SK-N-SH (cell line): ENCODE measurements around the gene ZNF641. TPM values are rescaled to one million over a fixed set of nuclear protein-coding genes. Genes with fewer than 3 reads are reported as not detected.

Source experiments
- CTCF ChIA-PET: fragments of 300-600, 350-600 bp; formaldehyde crosslinking; extraction: SDS; loops from one replicate; lab custom pipeline; 2021; lab: Yijun Ruan, JAX
- POLR2A ChIA-PET: fragments of 350-600 bp; sonication (Branson Sonifier 250); formaldehyde crosslinking; extraction: SDS; loops from one replicate; lab custom pipeline; 2020; ENCODE audit warnings: antibody characterized with exemption, inconsistent platforms; lab: Yijun Ruan, JAX
- DNase-seq: peaks from one replicate; pipeline ENCODE4 v3.0.0; 2012
- H2AFZ ChIP-seq: fragments of 200-600 bp; sonication (generic); 2 replicates; pipeline ENCODE4 v1.8.1; 2016; ENCODE audit warnings: antibody characterized with exemption, mild to moderate bottlenecking, low read depth
- H3F3A ChIP-seq: fragments of 200-600 bp; sonication (generic); replicated peaks from 2 replicates; pipeline ENCODE3; 2016; ENCODE audit warnings: antibody characterized with exemption, mild to moderate bottlenecking; ENCODE audit not compliant: insufficient read depth
- H3K27ac ChIP-seq, 2 experiments: fragments of 200-500 bp in 1 of 2; fragments of 200-600 bp in 1 of 2; sonication (Bioruptor generic) in 1 of 2; sonication (generic), shearing (Covaris generic) in 1 of 2; 2 replicates each; pipeline versions ENCODE4 v1.5.1 to v1.6.1; 2014 to 2016; ENCODE audit warnings: low read depth in 2 of 2, inconsistent platforms in 1 of 2, low read length in 1 of 2, mild to moderate bottlenecking in 1 of 2, mixed read lengths in 1 of 2
- H3K27me3 ChIP-seq: fragments of 200-600 bp; sonication (generic), shearing (Covaris generic); 2 replicates; pipeline ENCODE4 v1.6.1; 2016; ENCODE audit warnings: mixed run types; ENCODE audit not compliant: insufficient read depth
- H3K36me3 ChIP-seq, 2 experiments: fragments of 200-500 bp in 1 of 2; fragments of 200-600 bp in 1 of 2; sonication (Bioruptor generic) in 1 of 2; sonication (generic) in 1 of 2; replicated peaks in 1 of 2; 2 replicates each; pipeline versions ENCODE3 to v1.5.1; 2014 to 2016; ENCODE audit warnings: low read length in 1 of 2, mild to moderate bottlenecking in 1 of 2; ENCODE audit not compliant: insufficient read depth in 2 of 2, control insufficient read depth in 1 of 2
- H3K4me1 ChIP-seq, 2 experiments: fragments of 200-500 bp in 1 of 2; fragments of 200-600 bp in 1 of 2; sonication (Bioruptor generic) in 1 of 2; sonication (generic), shearing (Covaris generic) in 1 of 2; 2 replicates each; pipeline versions ENCODE4 v1.5.1 to v1.6.1; 2014 to 2016; ENCODE audit warnings: low read depth in 1 of 2, low read length in 1 of 2, mixed run types in 1 of 2; ENCODE audit not compliant: insufficient read depth in 2 of 2, control insufficient read depth in 1 of 2
- H3K4me2 ChIP-seq: fragments of 200-600 bp; sonication (generic), shearing (Covaris generic); 2 replicates; pipeline ENCODE4 v1.6.1; 2017; ENCODE audit warnings: mixed run types
- H3K4me3 ChIP-seq, 2 experiments: fragments of 200-500 bp in 1 of 2; fragments of 200-600 bp in 1 of 2; sonication (Bioruptor generic) in 1 of 2; sonication (generic), shearing (Covaris generic) in 1 of 2; 2 replicates each; pipeline versions ENCODE4 v1.5.1 to v1.8.1; 2014 to 2016; ENCODE audit warnings: low read depth in 2 of 2, inconsistent platforms in 1 of 2, low read length in 1 of 2, mild to moderate bottlenecking in 1 of 2, mixed read lengths in 1 of 2, moderate library complexity in 1 of 2
- H3K79me2 ChIP-seq: fragments of 200-600 bp; sonication (generic); 2 replicates; pipeline ENCODE4 v1.8.1; 2017; ENCODE audit warnings: mild to moderate bottlenecking; ENCODE audit not compliant: insufficient read depth
- H3K9ac ChIP-seq: fragments of 200-600 bp; sonication (generic); 2 replicates; pipeline ENCODE4 v1.6.1; 2017; ENCODE audit warnings: mixed run types
- H3K9me2 ChIP-seq: fragments of 200-600 bp; sonication (generic); 2 replicates; pipeline ENCODE4 v1.6.1; 2017; ENCODE audit warnings: mixed run types
- H3K9me3 ChIP-seq: fragments of 200-600 bp; sonication (generic); 2 replicates; pipeline ENCODE4 v1.6.1; 2017; ENCODE audit warnings: mixed run types, mild to moderate bottlenecking, moderate library complexity
- H4K20me1 ChIP-seq: fragments of 200-600 bp; sonication (generic); 2 replicates; pipeline ENCODE4 v1.6.1; 2017; ENCODE audit warnings: mild to moderate bottlenecking, mixed run types; ENCODE audit not compliant: insufficient read depth
- CHD2 ChIP-seq: fragments of 150-350 bp; IDR thresholded peaks from 2 replicates; pipeline ENCODE4 v1.6.1; 2018; ENCODE audit warnings: low read length; ENCODE audit not compliant: partially characterized antibody
- EP300 ChIP-seq, 2 experiments: IDR thresholded peaks; 2 replicates each; pipeline versions ENCODE4 v1.4.0 to v1.6.1; 2012; ENCODE audit warnings: borderline replicate concordance in 1 of 2, low read depth in 1 of 2, low read length in 1 of 2
- EZH2phosphoT487 ChIP-seq: fragments of 200-600 bp; sonication (generic); IDR thresholded peaks from 2 replicates; pipeline ENCODE4 v1.6.1; 2017; ENCODE audit warnings: low read depth, mixed run types, mild to moderate bottlenecking, antibody characterized with exemption, moderate library complexity, borderline replicate concordance
- FOSL2 ChIP-seq: IDR thresholded peaks from 2 replicates; pipeline ENCODE4 v1.4.0; 2012; ENCODE audit warnings: low read depth, mild to moderate bottlenecking, moderate library complexity, borderline replicate concordance
- GABPA ChIP-seq: IDR thresholded peaks from 2 replicates; pipeline ENCODE4 v1.4.0; 2012; ENCODE audit warnings: low read depth, mild to moderate bottlenecking
- GATA2 ChIP-seq: sonication (generic); formaldehyde crosslinking; IDR thresholded peaks from 2 replicates; pipeline ENCODE4 v1.5.0; 2020; ENCODE audit warnings: mild to moderate bottlenecking, missing genetic modification reagents
- IRF3 ChIP-seq: fragments of 150-350 bp; IDR thresholded peaks from 2 replicates; pipeline ENCODE4 v1.6.1; 2016; ENCODE audit warnings: mild to moderate bottlenecking, low read depth, low read length
- JUND ChIP-seq: IDR thresholded peaks from 2 replicates; pipeline ENCODE4 v1.4.0; 2012
- MEF2A ChIP-seq: IDR thresholded peaks from 2 replicates; pipeline ENCODE4 v1.4.0; 2012; ENCODE audit warnings: low read depth, borderline replicate concordance
- MXI1 ChIP-seq: IDR thresholded peaks from 2 replicates; pipeline ENCODE4 v1.6.1; 2012; ENCODE audit warnings: mild to moderate bottlenecking, low read depth, low read length, improper control_type of control experiment
- NFIC ChIP-seq: IDR thresholded peaks from 2 replicates; pipeline ENCODE4 v1.4.0; 2012; ENCODE audit warnings: borderline replicate concordance
- NRF1 ChIP-seq: IDR thresholded peaks from 2 replicates; pipeline ENCODE4 v1.6.1; 2012; ENCODE audit warnings: low read depth, mild to moderate bottlenecking, low read length
- RAD21 ChIP-seq: IDR thresholded peaks from 2 replicates; pipeline ENCODE4 v1.6.1; 2012; ENCODE audit warnings: mild to moderate bottlenecking, low read length
- SIN3A ChIP-seq: IDR thresholded peaks from 2 replicates; pipeline ENCODE4 v1.6.1; 2012; ENCODE audit warnings: low read depth, mild to moderate bottlenecking, low read length, moderate library complexity, borderline replicate concordance
- SMC3 ChIP-seq: IDR thresholded peaks from 2 replicates; pipeline ENCODE4 v1.6.1; 2012; ENCODE audit warnings: low read depth, low read length, improper control_type of control experiment
- TAF1 ChIP-seq: IDR thresholded peaks from 2 replicates; pipeline ENCODE4 v1.6.1; 2012; ENCODE audit warnings: low read depth, mild to moderate bottlenecking, low read length, moderate library complexity, borderline replicate concordance
- TEAD4 ChIP-seq: IDR thresholded peaks from 2 replicates; pipeline ENCODE4 v1.4.0; 2012; ENCODE audit warnings: mild to moderate bottlenecking, borderline replicate concordance; ENCODE audit not compliant: insufficient read depth
- USF1 ChIP-seq: IDR thresholded peaks from 2 replicates; pipeline ENCODE4 v1.4.0; 2012; ENCODE audit warnings: low read depth, borderline replicate concordance
- WGBS: methylation state at CpG from one replicate; pipeline ENCODE4 v1.1.6; 2017; ENCODE audit warnings: low lambda C conversion rate; 5-methylcytosine and 5-hydroxymethylcytosine counted together
- polyA plus RNA-seq, 3 experiments: library from polyadenylated mRNA; depleted of rRNA; stranded (reverse); fragments of >200 nt; gene quantifications; 2 replicates each; pipeline ENCODE4 v1.2.3, GENCODE V29; 2012
- TF ChIP-seq, protein P1 (sequence below): fragments of 200-600 bp; sonication (generic); IDR thresholded peaks from 2 replicates; pipeline ENCODE4 v1.6.1; 2017; ENCODE audit warnings: antibody characterized with exemption, mild to moderate bottlenecking, moderate library complexity
- TF ChIP-seq, protein P2 (sequence below): IDR thresholded peaks from 2 replicates; pipeline ENCODE4; 2012
- TF ChIP-seq, protein P3 (sequence below): IDR thresholded peaks from 2 replicates; pipeline ENCODE4 v1.4.0; 2012; ENCODE audit warnings: low read depth, borderline replicate concordance

Gene ZNF641
- polyA plus RNA-seq, 1 of the 3 experiments (the other 2 are of a cell fraction) = 1.9 TPM

DNA sequence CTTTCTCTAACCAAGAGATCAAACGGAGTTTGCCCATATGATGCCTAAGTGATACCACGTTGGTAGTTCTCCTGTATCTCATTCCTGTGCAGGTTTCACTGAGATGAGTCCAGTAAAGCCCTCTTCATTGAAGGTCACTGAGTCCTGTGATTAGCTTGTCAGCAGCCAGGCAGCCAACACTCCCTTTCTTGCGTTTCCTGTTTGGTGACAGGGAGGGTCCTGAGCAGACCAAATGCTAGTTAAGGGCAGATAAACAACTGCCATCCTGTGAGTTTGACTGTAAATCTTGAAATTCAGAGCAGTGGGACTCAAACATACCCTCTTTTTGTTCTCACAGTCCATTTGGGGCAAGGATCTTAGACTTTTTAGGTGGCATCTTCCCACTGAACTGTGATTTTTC is 39.4 kb downstream of the ZNF641 start:
- Histone ChIP-seq H3K9me2 (no peaks in the 10 kb centered on the region), H3K79me2 (no peaks in the 10 kb centered on the region), H3F3A (no peaks in the 10 kb centered on the region), H2AFZ (no peak overlapping the region), H3K9ac (no peak overlapping the region), H3K9me3 (no peaks in the 10 kb centered on the region), H3K4me3 (no peak overlapping the region), H4K20me1 (no peaks in the 10 kb centered on the region), H3K4me2 (no peak overlapping the region), H3K36me3 (no peaks in the 10 kb centered on the region), H3K4me1 (no peaks in the 10 kb centered on the region), H3K27me3 (no peaks in the 10 kb centered on the region), H3K27ac (no peak overlapping the region)
- CTCF ChIA-PET = no interaction called here
- POLR2A ChIA-PET = no interaction called here
- DNase-seq = no peak
- WGBS = 18% methylated on average over 3 of the region's 3 CpGs
- no peak for TF ChIP-seq IRF3
- no peak for TF ChIP-seq FOSL2
- TF ChIP-seq EZH2phosphoT487 = no peak
- TF ChIP-seq NRF1 = no peak
- TF ChIP-seq, protein P1, sequence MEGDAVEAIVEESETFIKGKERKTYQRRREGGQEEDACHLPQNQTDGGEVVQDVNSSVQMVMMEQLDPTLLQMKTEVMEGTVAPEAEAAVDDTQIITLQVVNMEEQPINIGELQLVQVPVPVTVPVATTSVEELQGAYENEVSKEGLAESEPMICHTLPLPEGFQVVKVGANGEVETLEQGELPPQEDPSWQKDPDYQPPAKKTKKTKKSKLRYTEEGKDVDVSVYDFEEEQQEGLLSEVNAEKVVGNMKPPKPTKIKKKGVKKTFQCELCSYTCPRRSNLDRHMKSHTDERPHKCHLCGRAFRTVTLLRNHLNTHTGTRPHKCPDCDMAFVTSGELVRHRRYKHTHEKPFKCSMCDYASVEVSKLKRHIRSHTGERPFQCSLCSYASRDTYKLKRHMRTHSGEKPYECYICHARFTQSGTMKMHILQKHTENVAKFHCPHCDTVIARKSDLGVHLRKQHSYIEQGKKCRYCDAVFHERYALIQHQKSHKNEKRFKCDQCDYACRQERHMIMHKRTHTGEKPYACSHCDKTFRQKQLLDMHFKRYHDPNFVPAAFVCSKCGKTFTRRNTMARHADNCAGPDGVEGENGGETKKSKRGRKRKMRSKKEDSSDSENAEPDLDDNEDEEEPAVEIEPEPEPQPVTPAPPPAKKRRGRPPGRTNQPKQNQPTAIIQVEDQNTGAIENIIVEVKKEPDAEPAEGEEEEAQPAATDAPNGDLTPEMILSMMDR = no peak
- no peak for TF ChIP-seq MEF2A
- TF ChIP-seq SIN3A = no peak
- no peak for TF ChIP-seq CHD2
- TF ChIP-seq RAD21 = no peak
- no peak for TF ChIP-seq GATA2 (CRISPR knock-in tag)
- TF ChIP-seq SMC3 = no peak
- TF ChIP-seq MXI1 = no peak

DNA sequence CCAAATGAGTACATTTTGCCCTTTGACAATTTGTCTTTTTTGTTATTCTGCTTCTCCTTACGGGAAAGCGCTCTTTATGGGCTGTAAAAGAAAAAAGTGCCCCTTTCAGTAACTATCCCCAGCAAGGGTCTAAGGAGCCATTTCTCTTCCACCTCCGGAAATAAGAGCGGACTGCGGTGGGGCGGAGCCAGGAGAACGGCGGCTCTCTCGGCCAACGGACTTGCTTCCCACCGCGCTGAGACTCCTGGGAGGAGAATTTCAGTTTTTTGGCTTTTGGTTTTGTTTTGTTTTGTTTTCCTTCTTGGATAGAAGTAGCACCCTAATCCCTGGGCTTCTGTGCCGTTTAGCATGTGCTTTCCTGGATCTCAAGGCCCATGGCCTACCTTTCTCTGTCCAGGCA is 43.5 kb downstream of the ZNF641 start:
- no peaks in the 10 kb centered on the region for H3K9me2 ChIP-seq
- no peak overlapping the region for H3K4me2 ChIP-seq
- CTCF ChIA-PET = interaction anchor here (1.1 kb wide), 1 partner anchor 9 kb away, joined by 3 read pairs; no protein-coding TSS in a partner anchor
- H3K9me3 ChIP-seq = no peaks in the 10 kb centered on the region
- H3K9ac ChIP-seq = no peak overlapping the region
- no peak for DNase-seq
- 89% methylated on average over 13 of the region's 13 CpGs for WGBS
- H3K4me3 ChIP-seq = no peak overlapping the region
- no peaks in the 10 kb centered on the region for H3K79me2 ChIP-seq
- POLR2A ChIA-PET = no interaction called here
- H2AFZ ChIP-seq = no peak overlapping the region
- no peak overlapping the region for H3K27ac ChIP-seq
- no peaks in the 10 kb centered on the region for H3K4me1 ChIP-seq
- no peaks in the 10 kb centered on the region for H3F3A ChIP-seq
- no peaks in the 10 kb centered on the region for H3K27me3 ChIP-seq
- H3K36me3 ChIP-seq = no peaks in the 10 kb centered on the region
- H4K20me1 ChIP-seq = no peaks in the 10 kb centered on the region
- TF ChIP-seq RAD21 (no peak), GABPA (no peak), CHD2 (no peak), MEF2A (no peak), FOSL2 (no peak), JUND (no peak), USF1 (no peak), TAF1 (no peak), SIN3A (no peak), NFIC (no peak), EP300 (IDR thresholded peaks at IDR 0.05; ENCODE audit: borderline replicate concordance in 1 of 2, low read depth in 1 of 2, low read length in 1 of 2) (no peak), MXI1 (no peak), TEAD4 (no peak)
- TF ChIP-seq, protein P2, sequence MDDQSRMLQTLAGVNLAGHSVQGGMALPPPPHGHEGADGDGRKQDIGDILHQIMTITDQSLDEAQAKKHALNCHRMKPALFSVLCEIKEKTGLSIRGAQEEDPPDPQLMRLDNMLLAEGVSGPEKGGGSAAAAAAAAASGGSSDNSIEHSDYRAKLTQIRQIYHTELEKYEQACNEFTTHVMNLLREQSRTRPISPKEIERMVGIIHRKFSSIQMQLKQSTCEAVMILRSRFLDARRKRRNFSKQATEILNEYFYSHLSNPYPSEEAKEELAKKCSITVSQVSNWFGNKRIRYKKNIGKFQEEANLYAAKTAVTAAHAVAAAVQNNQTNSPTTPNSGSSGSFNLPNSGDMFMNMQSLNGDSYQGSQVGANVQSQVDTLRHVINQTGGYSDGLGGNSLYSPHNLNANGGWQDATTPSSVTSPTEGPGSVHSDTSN = no peak
- TF ChIP-seq, protein P3, sequence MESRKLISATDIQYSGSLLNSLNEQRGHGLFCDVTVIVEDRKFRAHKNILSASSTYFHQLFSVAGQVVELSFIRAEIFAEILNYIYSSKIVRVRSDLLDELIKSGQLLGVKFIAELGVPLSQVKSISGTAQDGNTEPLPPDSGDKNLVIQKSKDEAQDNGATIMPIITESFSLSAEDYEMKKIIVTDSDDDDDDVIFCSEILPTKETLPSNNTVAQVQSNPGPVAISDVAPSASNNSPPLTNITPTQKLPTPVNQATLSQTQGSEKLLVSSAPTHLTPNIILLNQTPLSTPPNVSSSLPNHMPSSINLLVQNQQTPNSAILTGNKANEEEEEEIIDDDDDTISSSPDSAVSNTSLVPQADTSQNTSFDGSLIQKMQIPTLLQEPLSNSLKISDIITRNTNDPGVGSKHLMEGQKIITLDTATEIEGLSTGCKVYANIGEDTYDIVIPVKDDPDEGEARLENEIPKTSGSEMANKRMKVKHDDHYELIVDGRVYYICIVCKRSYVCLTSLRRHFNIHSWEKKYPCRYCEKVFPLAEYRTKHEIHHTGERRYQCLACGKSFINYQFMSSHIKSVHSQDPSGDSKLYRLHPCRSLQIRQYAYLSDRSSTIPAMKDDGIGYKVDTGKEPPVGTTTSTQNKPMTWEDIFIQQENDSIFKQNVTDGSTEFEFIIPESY = no peak
